ENCODE measurements around the gene KLC1.

The KLC1 gene

DNA sequence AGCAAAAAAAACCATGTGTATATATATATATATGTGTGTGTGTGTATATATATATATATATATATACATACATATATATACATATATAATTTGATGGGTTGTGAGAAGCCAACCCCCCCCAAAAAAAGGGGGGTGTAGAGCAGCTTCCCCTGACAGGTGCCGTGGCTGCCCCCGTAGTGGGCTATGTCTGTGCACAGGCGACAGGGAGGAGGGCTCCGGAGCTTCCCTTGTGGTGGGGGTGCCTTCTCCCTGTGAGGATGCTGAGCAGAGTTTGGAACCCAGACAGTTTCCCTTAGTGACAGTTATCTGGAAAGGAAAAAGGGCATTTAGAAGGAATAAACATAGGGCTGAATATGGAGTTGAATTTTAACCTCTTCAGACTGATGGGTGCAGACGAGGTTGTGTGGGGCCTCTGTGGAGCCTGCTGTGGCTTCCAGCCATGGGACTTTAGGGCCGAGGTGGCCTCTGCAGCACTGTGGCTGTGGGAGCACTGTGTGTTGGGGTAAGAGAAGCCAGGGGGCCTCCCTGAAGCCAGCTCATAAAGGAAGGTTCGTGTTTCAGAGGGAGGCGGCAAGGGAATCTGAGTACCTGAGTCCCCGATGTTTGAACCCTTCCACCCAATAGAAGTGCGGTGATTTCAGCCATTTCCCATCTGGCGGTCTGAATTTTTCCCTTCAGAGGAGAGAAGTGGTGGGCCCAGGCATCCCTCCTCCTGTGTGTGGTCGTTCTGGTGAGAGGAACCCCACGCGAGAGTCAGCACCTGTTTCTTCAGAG, 66.5 kb downstream of the KLC1 start:
- TF ChIP-seq CTCF (conservative IDR thresholded peaks at IDR 0.05; ENCODE audit: low read depth, low read length): no peak
- H3K4me3 ChIP-seq (ENCODE audit: low read length): no peak overlapping the region

DNA sequence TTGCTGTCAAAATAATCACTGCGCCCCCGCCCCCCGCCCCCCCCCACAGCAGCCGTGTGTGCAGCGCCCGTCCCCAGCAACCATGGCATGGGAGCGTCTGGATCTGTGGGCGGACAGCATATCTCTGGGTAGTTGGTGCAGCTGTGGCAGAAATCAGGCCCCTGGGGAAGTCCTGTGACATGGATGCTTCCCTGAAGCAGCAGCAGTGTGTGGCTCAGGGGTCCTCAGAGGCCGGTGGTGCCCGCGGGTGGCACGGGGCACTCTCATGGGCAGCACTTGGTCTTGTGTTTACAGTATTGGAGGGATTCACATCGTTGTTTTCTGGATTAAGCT, 67.0 kb downstream of the KLC1 start:
- TF ChIP-seq CTCF (conservative IDR thresholded peaks at IDR 0.05; ENCODE audit: low read depth, low read length): no peak
- no peak for DNase-seq (ENCODE audit: low read depth)
- H3K4me3 ChIP-seq (ENCODE audit: low read length): no peak overlapping the region

More for the DNA sequence above, 66.5 kb downstream of the KLC1 start:
- no peak for DNase-seq (ENCODE audit: low read depth)

- H3K4me3 ChIP-seq (ENCODE audit: low read length): no peak overlapping the region
- DNase-seq (ENCODE audit: low read depth): no peak
- TF ChIP-seq CTCF (conservative IDR thresholded peaks at IDR 0.05; ENCODE audit: low read depth, low read length): no peak
Measured at GRCh38 chr14:103696466-103697071, 67.6 kb downstream of the KLC1 start.

GRCh38 chr14:103697206-103697602, 68.2 kb downstream of the KLC1 start:
- DNase-seq (ENCODE audit: low read depth): no peak
- H3K4me3 ChIP-seq (ENCODE audit: low read length): no peak overlapping the region
- TF ChIP-seq CTCF (conservative IDR thresholded peaks at IDR 0.05; ENCODE audit: low read depth, low read length): no peak

GRCh38 chr14:103697603-103698379, 68.8 kb downstream of the KLC1 start:
- no peak overlapping the region for H3K4me3 ChIP-seq (ENCODE audit: low read length)
- TF ChIP-seq CTCF (conservative IDR thresholded peaks at IDR 0.05; ENCODE audit: low read depth, low read length): no peak
- no peak for DNase-seq (ENCODE audit: low read depth)

- H3K4me3 ChIP-seq (ENCODE audit: low read length): no peak overlapping the region
- TF ChIP-seq CTCF (conservative IDR thresholded peaks at IDR 0.05; ENCODE audit: low read depth, low read length): no peak
- no peak for DNase-seq (ENCODE audit: low read depth)
Measured at GRCh38 chr14:103698380-103699260, 69.6 kb downstream of the KLC1 start.
